IMR-90 (cell line): ENCODE measurements around the gene CLCA2. TPM values are rescaled to one million over a fixed set of nuclear protein-coding genes. Genes with fewer than 3 reads are reported as not detected.

Experiments
- ATAC-seq: fragments of 200-7000 bp; cut with Tn5 transposase; 2 replicates; pipeline ENCODE4 v1.9.1; 2020; ENCODE audit warnings: low read depth, mild to moderate bottlenecking, moderate library complexity
- BruUV-seq: library from RNA; stranded (reverse); fragments of 400-500 nt; replicated peaks from 2 replicates; lab custom pipeline; 2021; lab: Mats Ljungman, UMichigan
- CTCF ChIA-PET: fragments of 300-600 bp; formaldehyde crosslinking; extraction: SDS; loops from one replicate; lab custom pipeline; 2021; ENCODE audit warnings: antibody characterized with exemption; lab: Yijun Ruan, JAX
- POLR2A ChIA-PET: fragments of 300-600 bp; sonication (Branson Sonifier 250); formaldehyde crosslinking; loops from one replicate; lab custom pipeline; 2022; ENCODE audit warnings: antibody characterized with exemption; ENCODE audit not compliant: unreplicated experiment; lab: Charles Lee
- DNase-seq: peaks from one replicate; pipeline ENCODE4 v3.0.0; 2013
- H2AFZ ChIP-seq: replicated peaks from 2 replicates; pipeline ENCODE3; 2013; ENCODE audit warnings: low read length, mild to moderate bottlenecking; ENCODE audit not compliant: poor library complexity
- H2AK5ac ChIP-seq: 2 replicates; pipeline ENCODE4 v1.6.1; 2013; ENCODE audit warnings: low read depth, low read length, inconsistent platforms
- H2AK9ac ChIP-seq: replicated peaks from 2 replicates; pipeline ENCODE3; 2013; ENCODE audit warnings: mild to moderate bottlenecking, low read depth, low read length, moderate library complexity; ENCODE audit not compliant: poor library complexity
- H2BK120ac ChIP-seq: 2 replicates; pipeline ENCODE4 v1.6.1; 2013; ENCODE audit warnings: low read depth, low read length, inconsistent platforms
- H2BK15ac ChIP-seq: 3 replicates; pipeline ENCODE4 v1.6.1; 2013; ENCODE audit warnings: low read depth, low read length, inconsistent platforms
- H2BK20ac ChIP-seq: 2 replicates; pipeline ENCODE4 v1.6.1; 2013; ENCODE audit warnings: low read depth, mild to moderate bottlenecking, inconsistent platforms, low read length, moderate library complexity
- H2BK5ac ChIP-seq: 2 replicates; pipeline ENCODE4 v1.6.1; 2013; ENCODE audit warnings: mild to moderate bottlenecking, low read depth, low read length, inconsistent platforms; ENCODE audit not compliant: poor library complexity, severe bottlenecking
- H3K14ac ChIP-seq: replicated peaks from 2 replicates; pipeline ENCODE4 v1.6.1; 2013; ENCODE audit warnings: low read depth, low read length, inconsistent platforms
- H3K18ac ChIP-seq: 2 replicates; pipeline ENCODE4 v1.6.1; 2013; ENCODE audit warnings: low read depth, low read length, control low read depth
- H3K23ac ChIP-seq: 2 replicates; pipeline ENCODE4 v1.6.1; 2013; ENCODE audit warnings: low read depth, low read length, inconsistent platforms
- H3K27ac ChIP-seq: 2 replicates; pipeline ENCODE4 v1.5.1; 2013; ENCODE audit warnings: mild to moderate bottlenecking, control low read depth, low read length; ENCODE audit not compliant: insufficient read depth
- H3K27me3 ChIP-seq: 2 replicates; pipeline ENCODE4 v1.6.1; 2013; ENCODE audit warnings: low read length; ENCODE audit not compliant: control insufficient read depth, insufficient read depth
- H3K36me3 ChIP-seq: 2 replicates; pipeline ENCODE4 v1.6.1; 2013; ENCODE audit warnings: low read length, mixed read lengths; ENCODE audit not compliant: control insufficient read depth, insufficient read depth
- H3K4ac ChIP-seq: 2 replicates; pipeline ENCODE4 v1.6.1; 2013; ENCODE audit warnings: low read depth, low read length, inconsistent platforms
- H3K4me1 ChIP-seq: 2 replicates; pipeline ENCODE4 v1.6.1; 2013; ENCODE audit warnings: low read length, mixed read lengths; ENCODE audit not compliant: control insufficient read depth, insufficient read depth
- H3K4me2 ChIP-seq: 2 replicates; pipeline ENCODE4 v1.6.1; 2013; ENCODE audit warnings: low read depth, mild to moderate bottlenecking, control low read depth, low read length, moderate library complexity
- H3K4me3 ChIP-seq: 2 replicates; pipeline ENCODE4 v1.5.1; 2013; ENCODE audit warnings: low read depth, mild to moderate bottlenecking, control low read depth, low read length, moderate library complexity; ENCODE audit not compliant: insufficient read depth
- H3K56ac ChIP-seq: 2 replicates; pipeline ENCODE4 v1.6.1; 2013; ENCODE audit warnings: low read length, inconsistent platforms; ENCODE audit not compliant: insufficient read depth; ENCODE audit errors: extremely low read depth
- H3K79me1 ChIP-seq, 2 experiments: 2 replicates each; pipeline ENCODE4 v1.6.1; 2013; ENCODE audit warnings: low read length in 2 of 2, inconsistent platforms in 1 of 2, low read depth in 1 of 2
- H3K9ac ChIP-seq: 2 replicates; pipeline ENCODE4 v1.6.1; 2013; ENCODE audit warnings: low read depth, low read length, control low read depth
- H3K9me1 ChIP-seq: 2 replicates; pipeline ENCODE4 v1.6.1; 2013; ENCODE audit warnings: low read length, inconsistent platforms; ENCODE audit not compliant: insufficient read depth
- H3K9me3 ChIP-seq: 2 replicates; pipeline ENCODE4 v1.6.1; 2013; ENCODE audit warnings: low read length; ENCODE audit not compliant: control insufficient read depth, insufficient read depth
- H4K20me1 ChIP-seq: 2 replicates; pipeline ENCODE4 v1.6.1; 2013; ENCODE audit warnings: low read length, inconsistent platforms; ENCODE audit not compliant: insufficient read depth
- H4K5ac ChIP-seq: 2 replicates; pipeline ENCODE4 v1.6.1; 2013; ENCODE audit warnings: mild to moderate bottlenecking, low read depth, low read length, control low read depth
- H4K8ac ChIP-seq, 2 experiments: 2 replicates each; pipeline ENCODE4 v1.6.1; 2013; ENCODE audit warnings: low read depth in 2 of 2, low read length in 2 of 2, control low read depth in 1 of 2, inconsistent platforms in 1 of 2
- H4K91ac ChIP-seq: 2 replicates; pipeline ENCODE4 v1.6.1; 2013; ENCODE audit warnings: low read depth, low read length, inconsistent platforms; ENCODE audit not compliant: insufficient read depth
- BHLHE40 ChIP-seq: fragments of 150-350 bp; IDR thresholded peaks from 2 replicates; pipeline ENCODE4 v1.6.1; 2016; ENCODE audit warnings: mild to moderate bottlenecking, low read depth, low read length
- CHD1 ChIP-seq: IDR thresholded peaks from 2 replicates; pipeline ENCODE4 v1.6.1; 2012; ENCODE audit warnings: low read depth, low read length, improper control_type of control experiment
- ELK1 ChIP-seq: fragments of 150-350 bp; IDR thresholded peaks from 2 replicates; pipeline ENCODE4 v1.6.1; 2016; ENCODE audit warnings: low read depth, mild to moderate bottlenecking, low read length, moderate library complexity, borderline replicate concordance
- FOS ChIP-seq: fragments of 150-350 bp; IDR thresholded peaks from 2 replicates; pipeline ENCODE4 v1.6.1; 2016; ENCODE audit warnings: low read depth, low read length
- MXI1 ChIP-seq: IDR thresholded peaks from 2 replicates; pipeline ENCODE4 v1.6.1; 2012; ENCODE audit warnings: low read depth, mild to moderate bottlenecking, low read length, moderate library complexity, borderline replicate concordance
- NFE2L2 ChIP-seq: fragments of 150-350 bp; IDR thresholded peaks from 2 replicates; pipeline ENCODE4 v1.6.1; 2016; ENCODE audit warnings: low read depth, mild to moderate bottlenecking, low read length
- RAD21 ChIP-seq: IDR thresholded peaks from 2 replicates; pipeline ENCODE4 v1.6.1; 2012; ENCODE audit warnings: low read length, improper control_type of control experiment
- RCOR1 ChIP-seq: IDR thresholded peaks from 2 replicates; pipeline ENCODE4 v1.6.1; 2012; ENCODE audit warnings: mild to moderate bottlenecking, low read length, improper control_type of control experiment; ENCODE audit not compliant: insufficient replicate concordance
- SMC3 ChIP-seq: fragments of 150-350 bp; IDR thresholded peaks from 2 replicates; pipeline ENCODE4 v1.6.1; 2016; ENCODE audit warnings: low read depth, mild to moderate bottlenecking, antibody characterized with exemption, low read length, moderate library complexity
- WGBS, 2 experiments: methylation state at CpG; one replicate each; pipeline versions ENCODE4 v1.1.5 to v1.1.7; 2013; ENCODE audit warnings: missing lambda C conversion rate in 2 of 2; ENCODE audit not compliant: insufficient read length in 1 of 2; ENCODE audit errors: extremely low coverage in 2 of 2; 5-methylcytosine and 5-hydroxymethylcytosine counted together
- dilution Hi-C: fragments of 300-500 bp; cut with HindIII; formaldehyde crosslinking; loops from one replicate; pipeline ENCODE4 v1.14.3; 2018; ENCODE audit warnings: low sequenced_read_pairs; ENCODE audit not compliant: unreplicated experiment
- in situ Hi-C: fragments of 300-500 bp; cut with MboI; formaldehyde crosslinking; loops from 3 replicates; pipeline ENCODE4 v1.14.3; 2019; ENCODE audit warnings: low sequenced_read_pairs, inconsistent platforms, mixed read lengths
- intact Hi-C: fragments of 100-400 bp; cut with micrococcal nuclease; formaldehyde crosslinking; loops from 2 replicates; pipeline ENCODE4 v1.10.0; 2022
- polyA plus RNA-seq, 3 experiments: library from polyadenylated mRNA; depleted of rRNA; stranded (reverse); fragments of >200 nt; gene quantifications; 2 replicates each; pipeline ENCODE4 v1.2.3, GENCODE V29; 2012; ENCODE audit warnings: low replicate concordance in 1 of 3
- total RNA-seq: library from RNA; depleted of rRNA; stranded (reverse); fragments of >200 nt; gene quantifications from 2 replicates; pipeline ENCODE4 v1.2.3, GENCODE V29; 2012
- TF ChIP-seq, protein P1 (sequence below): conservative IDR thresholded peaks from 2 replicates; pipeline ENCODE4 v1.5.1; 2012; ENCODE audit warnings: mild to moderate bottlenecking, low read depth, low read length, improper control_type of control experiment
- TF ChIP-seq, protein P2 (sequence below): fragments of 150-350 bp; IDR thresholded peaks from 2 replicates; pipeline ENCODE4 v1.6.1; 2017; ENCODE audit warnings: mild to moderate bottlenecking, antibody characterized with exemption, low read length, low read depth

Gene CLCA2
- total and polyA plus RNA-seq, 2 of the 4 experiments (the other 2 are of a cell fraction), result 0.09 to 0.18 TPM

GRCh38 chr1:86382878-86383277, 41.1 kb upstream of the CLCA2 start:
- Histone ChIP-seq H3K9me3 (no peaks in the 10 kb centered on the region), H3K9me1 (peaks cover 2% of the 10 kb centered on the region; the same call in 1 of the 2 replicates), H3K4me3 (no peak overlapping the region), H2BK5ac (no peak overlapping the region), H3K27me3 (no peaks in the 10 kb centered on the region), H2AK5ac (no peak overlapping the region), H4K20me1 (no peaks in the 10 kb centered on the region), H4K8ac (no peak overlapping the region), H2BK120ac (no peak overlapping the region), H3K14ac (no peak overlapping the region), H3K18ac (no peak overlapping the region), H2AFZ (no peak overlapping the region), H3K23ac (no peak overlapping the region), H3K56ac (no peak overlapping the region), H2AK9ac (no peak overlapping the region), H3K4me1 (no peaks in the 10 kb centered on the region), H4K91ac (no peak overlapping the region), H3K27ac (no peak overlapping the region), H3K36me3 (peaks cover 4% of the 10 kb centered on the region), H2BK20ac (no peak overlapping the region), H3K9ac (no peak overlapping the region), H4K5ac (no peak overlapping the region), H3K4ac (no peak overlapping the region), H3K4me2 (peak overlapping the region; percentile 17; the same call in 1 of the 2 replicates), H2BK15ac (no peak overlapping the region), H3K79me1 (peaks cover 0 to 3% of the 10 kb centered on the region in 2 experiments; a peak in 1 of 4 replicates)
- DNase-seq (no peak), ATAC-seq (no peak)
- ChIA-PET POLR2A (interaction anchor here (0.8 kb wide), 1 partner anchor 13 kb away, joined by 3 read pairs; the partner anchor contains the start of gene ODF2L), CTCF (no interaction called here)
- dilution Hi-C loops (no loop called here), intact Hi-C loops (loop anchor here (5.0 kb wide), 4 partner anchors 304 to 699 kb away; no protein-coding TSS in a partner anchor), in situ Hi-C loops (loop anchor here (25.0 kb wide), 2 partner anchors 579 to 704 kb away; no protein-coding TSS in a partner anchor)
- no TSS peak for BruUV-seq
- no CpG with 5 or more reads among the region's 1 CpG for WGBS, 2 experiments
- TF ChIP-seq, protein P1, sequence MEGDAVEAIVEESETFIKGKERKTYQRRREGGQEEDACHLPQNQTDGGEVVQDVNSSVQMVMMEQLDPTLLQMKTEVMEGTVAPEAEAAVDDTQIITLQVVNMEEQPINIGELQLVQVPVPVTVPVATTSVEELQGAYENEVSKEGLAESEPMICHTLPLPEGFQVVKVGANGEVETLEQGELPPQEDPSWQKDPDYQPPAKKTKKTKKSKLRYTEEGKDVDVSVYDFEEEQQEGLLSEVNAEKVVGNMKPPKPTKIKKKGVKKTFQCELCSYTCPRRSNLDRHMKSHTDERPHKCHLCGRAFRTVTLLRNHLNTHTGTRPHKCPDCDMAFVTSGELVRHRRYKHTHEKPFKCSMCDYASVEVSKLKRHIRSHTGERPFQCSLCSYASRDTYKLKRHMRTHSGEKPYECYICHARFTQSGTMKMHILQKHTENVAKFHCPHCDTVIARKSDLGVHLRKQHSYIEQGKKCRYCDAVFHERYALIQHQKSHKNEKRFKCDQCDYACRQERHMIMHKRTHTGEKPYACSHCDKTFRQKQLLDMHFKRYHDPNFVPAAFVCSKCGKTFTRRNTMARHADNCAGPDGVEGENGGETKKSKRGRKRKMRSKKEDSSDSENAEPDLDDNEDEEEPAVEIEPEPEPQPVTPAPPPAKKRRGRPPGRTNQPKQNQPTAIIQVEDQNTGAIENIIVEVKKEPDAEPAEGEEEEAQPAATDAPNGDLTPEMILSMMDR, result no peak
- TF ChIP-seq NFE2L2 (no peak), RAD21 (no peak), MXI1 (no peak), FOS (no peak), ELK1 (no peak), RCOR1 (no peak), BHLHE40 (no peak), CHD1 (no peak), SMC3 (no peak)
- TF ChIP-seq, protein P2, sequence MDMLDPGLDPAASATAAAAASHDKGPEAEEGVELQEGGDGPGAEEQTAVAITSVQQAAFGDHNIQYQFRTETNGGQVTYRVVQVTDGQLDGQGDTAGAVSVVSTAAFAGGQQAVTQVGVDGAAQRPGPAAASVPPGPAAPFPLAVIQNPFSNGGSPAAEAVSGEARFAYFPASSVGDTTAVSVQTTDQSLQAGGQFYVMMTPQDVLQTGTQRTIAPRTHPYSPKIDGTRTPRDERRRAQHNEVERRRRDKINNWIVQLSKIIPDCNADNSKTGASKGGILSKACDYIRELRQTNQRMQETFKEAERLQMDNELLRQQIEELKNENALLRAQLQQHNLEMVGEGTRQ, result no peak
